Measurements from ENCODE around the gene GNPTG. TPM values are rescaled to one million over a fixed set of nuclear protein-coding genes. Genes with fewer than 3 reads are reported as not detected.
A peak's percentile ranks its signal among the peaks of the same experiment; 100 is the strongest.

GNPTG gene
- total RNA-seq, 4 donors from 2014 or later = 46.5 to 65.7 (median 60.0) TPM

DNA sequence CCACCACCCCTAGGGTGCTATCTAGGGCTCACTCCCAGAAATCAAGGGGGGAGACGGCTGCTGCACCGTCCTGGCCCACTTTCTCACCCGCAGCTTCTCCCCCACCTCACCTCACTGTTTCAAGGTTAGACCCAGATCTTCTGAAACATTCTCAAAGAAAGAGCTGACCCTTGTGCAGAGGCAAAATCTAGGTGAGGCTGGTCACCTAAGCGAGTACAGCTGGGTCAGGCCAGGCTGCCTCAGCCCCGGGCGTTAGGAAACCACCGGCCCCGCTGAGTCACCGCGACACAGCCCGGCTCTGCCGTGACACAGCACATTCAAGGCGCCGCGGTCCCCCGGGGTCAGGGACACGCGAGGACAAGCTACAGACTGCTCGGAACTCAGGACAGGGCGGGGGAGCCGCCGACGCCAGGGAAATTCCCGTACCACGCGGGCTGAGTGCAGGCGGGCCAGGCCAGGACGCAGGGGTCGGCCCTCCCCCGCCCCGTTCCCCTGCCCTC lies 27.1 kb downstream of the GNPTG start:
- intact Hi-C loops (cut with DNase I; ENCODE audit: low total_unique reads) = no loop called here
- H3K4me3 ChIP-seq (ENCODE audit: low read depth, poor library complexity, severe bottlenecking) = peak overlapping the region; percentile 27
- 14 to 20% methylated on average over 5 to 14 of the region's 31 CpGs for WGBS, 2 donors
- peak; percentile 60 to 94 for DNase-seq (ENCODE audit: low spot score in 2 of 2)
- TF ChIP-seq POLR2A (IDR thresholded peaks at IDR 0.05) = no peak
- TF ChIP-seq, protein P1, sequence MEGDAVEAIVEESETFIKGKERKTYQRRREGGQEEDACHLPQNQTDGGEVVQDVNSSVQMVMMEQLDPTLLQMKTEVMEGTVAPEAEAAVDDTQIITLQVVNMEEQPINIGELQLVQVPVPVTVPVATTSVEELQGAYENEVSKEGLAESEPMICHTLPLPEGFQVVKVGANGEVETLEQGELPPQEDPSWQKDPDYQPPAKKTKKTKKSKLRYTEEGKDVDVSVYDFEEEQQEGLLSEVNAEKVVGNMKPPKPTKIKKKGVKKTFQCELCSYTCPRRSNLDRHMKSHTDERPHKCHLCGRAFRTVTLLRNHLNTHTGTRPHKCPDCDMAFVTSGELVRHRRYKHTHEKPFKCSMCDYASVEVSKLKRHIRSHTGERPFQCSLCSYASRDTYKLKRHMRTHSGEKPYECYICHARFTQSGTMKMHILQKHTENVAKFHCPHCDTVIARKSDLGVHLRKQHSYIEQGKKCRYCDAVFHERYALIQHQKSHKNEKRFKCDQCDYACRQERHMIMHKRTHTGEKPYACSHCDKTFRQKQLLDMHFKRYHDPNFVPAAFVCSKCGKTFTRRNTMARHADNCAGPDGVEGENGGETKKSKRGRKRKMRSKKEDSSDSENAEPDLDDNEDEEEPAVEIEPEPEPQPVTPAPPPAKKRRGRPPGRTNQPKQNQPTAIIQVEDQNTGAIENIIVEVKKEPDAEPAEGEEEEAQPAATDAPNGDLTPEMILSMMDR (IDR thresholded peaks at IDR 0.05) = peak in 1 of 3 donors; percentile 8

DNA sequence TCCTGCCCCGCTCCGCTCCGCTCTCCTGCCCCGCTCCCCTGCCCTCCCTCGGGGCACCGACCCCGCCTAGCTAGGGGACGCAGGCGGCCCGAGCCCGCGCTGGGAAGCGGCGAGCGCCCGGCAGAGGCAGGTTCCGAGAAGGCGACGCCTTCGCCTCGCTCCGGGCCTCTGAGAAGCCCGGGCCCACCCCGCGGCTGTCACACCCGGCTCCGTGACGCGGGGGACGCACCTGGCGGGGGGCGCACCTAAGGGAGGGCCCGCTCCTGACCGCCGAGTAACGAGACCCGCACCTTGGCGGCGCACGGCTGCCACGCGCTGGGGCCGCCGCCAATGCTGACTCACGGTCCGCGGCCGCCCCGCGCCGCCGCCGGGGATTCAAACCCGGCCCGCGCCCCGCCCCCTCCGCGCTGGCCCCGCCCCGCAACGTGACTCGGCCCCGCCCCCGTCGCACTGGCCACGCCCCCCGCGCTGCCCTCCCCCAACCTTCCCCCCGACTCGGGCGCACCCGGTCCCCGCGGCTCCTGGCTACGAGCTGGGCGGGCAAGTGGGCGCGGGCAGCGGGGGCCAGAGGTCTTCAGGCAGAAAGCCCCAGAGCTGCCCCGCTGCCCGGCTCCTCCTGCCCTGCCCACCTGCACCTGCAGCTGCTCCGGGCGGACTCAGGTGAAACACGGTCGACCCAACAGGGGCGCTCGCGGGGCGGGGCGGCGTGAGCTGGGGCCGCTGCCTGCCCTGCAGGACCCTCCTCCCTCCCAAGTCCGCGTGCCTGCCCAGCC lies 27.8 kb downstream of the GNPTG start:
- peak overlapping the region; percentile 27 for H3K4me3 ChIP-seq (ENCODE audit: low read depth, poor library complexity, severe bottlenecking)
- intact Hi-C loops (cut with DNase I; ENCODE audit: low total_unique reads) = no loop called here
- 19 to 25% methylated on average over 13 to 18 of the region's 95 CpGs for WGBS, 2 donors
- TF ChIP-seq POLR2A (IDR thresholded peaks at IDR 0.05) = no peak
- TF ChIP-seq, protein P1 (IDR thresholded peaks at IDR 0.05) = no peak
- no peak for DNase-seq (ENCODE audit: low spot score in 2 of 2)

DNA sequence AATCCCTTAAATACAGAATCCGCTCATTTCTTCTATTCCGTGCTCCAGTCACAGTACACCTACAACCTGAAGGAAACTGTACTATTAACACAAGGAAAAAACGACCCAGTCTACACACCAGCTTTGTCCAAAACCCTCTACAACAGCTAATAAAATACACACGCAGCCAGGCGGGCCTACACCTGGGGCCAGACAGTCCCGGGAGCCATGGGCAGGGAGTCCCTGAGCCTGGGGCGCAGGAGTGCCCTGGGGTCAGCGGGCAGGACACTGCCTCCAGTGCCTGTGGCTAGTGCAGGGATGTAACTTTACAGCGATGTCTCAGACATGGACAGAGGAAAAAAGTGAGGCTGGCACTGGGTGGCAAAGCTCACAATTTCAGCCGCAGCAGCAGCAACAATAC lies 28.5 kb downstream of the GNPTG start:
- H3K4me3 ChIP-seq (ENCODE audit: low read depth, poor library complexity, severe bottlenecking) = no peak overlapping the region
- TF ChIP-seq POLR2A (IDR thresholded peaks at IDR 0.05) = no peak
- TF ChIP-seq, protein P1 (IDR thresholded peaks at IDR 0.05) = no peak
- WGBS, 2 donors = 84% methylated on average over 10 of the region's 10 CpGs
- no peak for DNase-seq (ENCODE audit: low spot score in 2 of 2)
- intact Hi-C loops (cut with DNase I; ENCODE audit: low total_unique reads) = no loop called here

DNA sequence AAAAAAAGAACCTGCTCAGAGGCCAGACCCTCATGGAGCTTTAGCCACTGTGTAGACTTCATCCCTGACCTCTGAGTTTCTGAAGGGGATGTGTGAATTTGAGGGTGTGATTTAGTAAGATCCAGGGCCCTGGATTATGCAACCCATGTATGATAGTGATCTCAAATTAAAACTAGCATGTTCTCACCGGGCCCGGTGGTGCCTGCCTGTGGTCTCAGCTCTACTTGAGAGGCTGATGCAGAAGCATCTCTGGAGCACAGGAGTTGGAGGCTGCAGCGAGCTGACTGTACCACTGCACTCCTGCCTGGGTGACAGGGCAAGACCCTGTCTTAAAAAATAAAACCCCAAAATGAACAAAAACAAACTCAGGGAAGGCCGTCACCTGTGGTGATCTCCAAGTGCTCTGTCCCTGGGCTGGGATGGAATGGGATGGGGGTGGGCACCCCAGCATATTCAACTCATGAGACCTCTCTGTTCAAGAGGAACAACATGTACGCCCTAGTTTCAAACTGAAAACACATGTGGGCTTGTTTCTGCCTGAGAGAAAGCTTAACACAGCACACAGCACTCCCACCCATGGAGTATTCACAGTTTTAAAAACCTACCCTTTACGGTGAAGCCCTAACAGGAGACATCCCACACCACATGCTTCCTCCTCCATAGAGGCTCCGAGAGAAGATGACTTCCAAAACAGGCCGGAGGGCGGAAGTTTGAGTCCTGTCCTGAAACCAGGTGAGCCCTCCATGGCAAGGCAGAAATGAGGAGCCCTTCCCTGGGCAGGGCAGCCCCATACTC lies 30.1 kb downstream of the GNPTG start:
- WGBS, 2 donors = 82 to 86% methylated on average over 9 of the region's 9 CpGs
- TF ChIP-seq, protein P1 (IDR thresholded peaks at IDR 0.05) = no peak
- TF ChIP-seq POLR2A (IDR thresholded peaks at IDR 0.05) = no peak
- no peak overlapping the region for H3K4me3 ChIP-seq (ENCODE audit: low read depth, poor library complexity, severe bottlenecking)
- intact Hi-C loops (cut with DNase I; ENCODE audit: low total_unique reads) = no loop called here
- DNase-seq (ENCODE audit: low spot score in 2 of 2) = no peak

DNA sequence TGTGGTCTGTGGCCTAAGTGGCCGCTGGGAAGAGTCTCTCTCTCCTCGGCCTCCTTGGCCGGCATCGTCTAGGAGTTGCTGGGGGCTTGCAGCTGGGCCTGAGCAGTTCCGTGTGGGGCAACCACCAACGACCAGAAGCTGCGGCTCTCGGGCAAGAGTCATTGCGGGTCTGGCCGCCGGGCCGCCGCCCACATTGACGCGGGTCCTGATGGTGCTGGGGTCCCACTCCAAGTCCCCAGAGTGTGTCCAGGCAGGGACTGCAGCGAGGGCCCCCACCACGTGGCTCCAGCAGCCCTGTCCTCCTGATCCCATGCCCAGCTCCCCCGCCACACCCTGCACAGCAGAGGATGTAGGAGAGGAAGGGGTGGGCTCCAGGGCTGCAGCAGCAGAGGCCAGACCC lies 31.8 kb downstream of the GNPTG start:
- intact Hi-C loops (cut with DNase I; ENCODE audit: low total_unique reads) = no loop called here
- TF ChIP-seq, protein P1 (IDR thresholded peaks at IDR 0.05) = no peak
- no peak for TF ChIP-seq POLR2A (IDR thresholded peaks at IDR 0.05)
- H3K4me3 ChIP-seq (ENCODE audit: low read depth, poor library complexity, severe bottlenecking) = no peak overlapping the region
- WGBS, 2 donors = 89 to 95% methylated on average over 10 to 14 of the region's 18 CpGs
- DNase-seq (ENCODE audit: low spot score in 2 of 2) = no peak
